ENCODE measurements around the gene RAPGEF6. TPM values are rescaled to one million over a fixed set of nuclear protein-coding genes. Genes with fewer than 3 reads are reported as not detected.
"Not testable (repeated sequence)": the region's sequence is repeated elsewhere in the genome, so short reads cannot be mapped to it uniquely, and the experiment has no call there.

RAPGEF6 gene
- polyA plus RNA-seq, 1 donor (not counting 4 experiments of a cell fraction or from before 2014, with no cell fraction given) = 8.7 TPM

- H3K9me1 ChIP-seq (ENCODE audit: control insufficient read depth, extremely low read depth, insufficient read depth, low read length) = no peaks in the 10 kb centered on the region
- no peak overlapping the region for H2AFZ ChIP-seq (ENCODE audit: control insufficient read depth, low read length)
- H3K4me1 ChIP-seq (ENCODE audit: control insufficient read depth, extremely low read depth, insufficient read depth, low read length) = no peaks in the 10 kb centered on the region
- TF ChIP-seq EZH2 (IDR thresholded peaks at IDR 0.05; ENCODE audit: low read length) = no peak
- no peak for TF ChIP-seq CTCF (optimal IDR thresholded peaks at IDR 0.05 in 1 of 3, IDR thresholded peaks at IDR 0.05 in 1 of 3, conservative IDR thresholded peaks at IDR 0.05 in 1 of 3; ENCODE audit: extremely low read depth in 1 of 3, insufficient read depth in 2 of 3, low read length in 3 of 3)
- H3K36me3 ChIP-seq (ENCODE audit: control insufficient read depth in 2 of 2, extremely low read depth in 1 of 2, insufficient read depth in 2 of 2, low read length in 2 of 2) = peaks cover 2 to 6% of the 10 kb centered on the region in 2 experiments
- no peak overlapping the region for H3K9ac ChIP-seq (ENCODE audit: control insufficient read depth, extremely low read depth, insufficient read depth, low read length)
- no peaks in the 10 kb centered on the region for H3K79me2 ChIP-seq (ENCODE audit: control insufficient read depth, insufficient read depth, low read length)
- H3K4me3 ChIP-seq (ENCODE audit: control insufficient read depth in 2 of 3, extremely low read depth in 1 of 3, insufficient read depth in 2 of 3, low read depth in 1 of 3, low read length in 3 of 3) = no peak overlapping the region
- no peak overlapping the region for H3K4me2 ChIP-seq (ENCODE audit: control insufficient read depth, extremely low read depth, insufficient read depth, low read depth, low read length)
- DNase-seq (ENCODE audit: low read depth, low spot score) (no peak), FAIRE-seq (no peak)
- H3K9me3 ChIP-seq (ENCODE audit: control insufficient read depth, low read depth, low read length) = no peaks in the 10 kb centered on the region
- H3K27me3 ChIP-seq (ENCODE audit: control insufficient read depth, extremely low read depth, insufficient read depth, low read length) = no peaks in the 10 kb centered on the region
- dilution Hi-C loops (cut with MboI; ENCODE audit: extremely low pct_ligation_motif_present, low sequenced_read_pairs) = no loop called here
- H3K27ac ChIP-seq (ENCODE audit: control insufficient read depth, insufficient read depth, low read length) = no peak overlapping the region
- H4K20me1 ChIP-seq (ENCODE audit: control insufficient read depth, extremely low read depth, insufficient read depth, low read length) = no peaks in the 10 kb centered on the region
These were observed 143.3 kb downstream of the RAPGEF6 start for GRCh38 chr5:131491749-131492148.

GRCh38 chr5:131488463-131488862 is 146.6 kb downstream of the RAPGEF6 start:
- dilution Hi-C loops (cut with MboI; ENCODE audit: extremely low pct_ligation_motif_present, low sequenced_read_pairs) = no loop called here
- no peaks in the 10 kb centered on the region for H3K9me1 ChIP-seq (ENCODE audit: control insufficient read depth, extremely low read depth, insufficient read depth, low read length)
- DNase-seq (ENCODE audit: low read depth, low spot score) (no peak), FAIRE-seq (no peak)
- H3K4me3 ChIP-seq (ENCODE audit: control insufficient read depth in 2 of 3, extremely low read depth in 1 of 3, insufficient read depth in 2 of 3, low read depth in 1 of 3, low read length in 3 of 3) = no peak overlapping the region
- no peaks in the 10 kb centered on the region for H3K27me3 ChIP-seq (ENCODE audit: control insufficient read depth, extremely low read depth, insufficient read depth, low read length)
- H3K9me3 ChIP-seq (ENCODE audit: control insufficient read depth, low read depth, low read length) = no peaks in the 10 kb centered on the region
- no peak overlapping the region for H3K9ac ChIP-seq (ENCODE audit: control insufficient read depth, extremely low read depth, insufficient read depth, low read length)
- no peaks in the 10 kb centered on the region for H3K4me1 ChIP-seq (ENCODE audit: control insufficient read depth, extremely low read depth, insufficient read depth, low read length)
- H3K36me3 ChIP-seq (ENCODE audit: control insufficient read depth in 2 of 2, extremely low read depth in 1 of 2, insufficient read depth in 2 of 2, low read length in 2 of 2) = peaks cover 2 to 3% of the 10 kb centered on the region in 2 experiments
- no peak overlapping the region for H3K4me2 ChIP-seq (ENCODE audit: control insufficient read depth, extremely low read depth, insufficient read depth, low read depth, low read length)
- H4K20me1 ChIP-seq (ENCODE audit: control insufficient read depth, extremely low read depth, insufficient read depth, low read length) = no peaks in the 10 kb centered on the region
- H3K79me2 ChIP-seq (ENCODE audit: control insufficient read depth, insufficient read depth, low read length) = no peaks in the 10 kb centered on the region
- no peak overlapping the region for H3K27ac ChIP-seq (ENCODE audit: control insufficient read depth, insufficient read depth, low read length)
- no peak overlapping the region for H2AFZ ChIP-seq (ENCODE audit: control insufficient read depth, low read length)
- no peak for TF ChIP-seq CTCF (optimal IDR thresholded peaks at IDR 0.05 in 1 of 3, IDR thresholded peaks at IDR 0.05 in 1 of 3, conservative IDR thresholded peaks at IDR 0.05 in 1 of 3; ENCODE audit: extremely low read depth in 1 of 3, insufficient read depth in 2 of 3, low read length in 3 of 3)
- TF ChIP-seq EZH2 (IDR thresholded peaks at IDR 0.05; ENCODE audit: low read length) = no peak

- H3K27me3 ChIP-seq (ENCODE audit: control insufficient read depth, extremely low read depth, insufficient read depth, low read length); FAIRE-seq; DNase-seq (ENCODE audit: low read depth, low spot score); H3K4me1 ChIP-seq (ENCODE audit: control insufficient read depth, extremely low read depth, insufficient read depth, low read length); H3K9me1 ChIP-seq (ENCODE audit: control insufficient read depth, extremely low read depth, insufficient read depth, low read length); H2AFZ ChIP-seq (ENCODE audit: control insufficient read depth, low read length); H3K79me2 ChIP-seq (ENCODE audit: control insufficient read depth, insufficient read depth, low read length); H3K9ac ChIP-seq (ENCODE audit: control insufficient read depth, extremely low read depth, insufficient read depth, low read length); dilution Hi-C loops (cut with MboI; ENCODE audit: extremely low pct_ligation_motif_present, low sequenced_read_pairs); H3K27ac ChIP-seq (ENCODE audit: control insufficient read depth, insufficient read depth, low read length); H3K4me2 ChIP-seq (ENCODE audit: control insufficient read depth, extremely low read depth, insufficient read depth, low read depth, low read length); H3K4me3 ChIP-seq (ENCODE audit: control insufficient read depth in 2 of 3, extremely low read depth in 1 of 3, insufficient read depth in 2 of 3, low read depth in 1 of 3, low read length in 3 of 3); H3K36me3 ChIP-seq (ENCODE audit: control insufficient read depth in 2 of 2, extremely low read depth in 1 of 2, insufficient read depth in 2 of 2, low read length in 2 of 2); H4K20me1 ChIP-seq (ENCODE audit: control insufficient read depth, extremely low read depth, insufficient read depth, low read length); H3K9me3 ChIP-seq (ENCODE audit: control insufficient read depth, low read depth, low read length): not testable (repeated sequence)
These were observed 147.7 kb downstream of the RAPGEF6 start for GRCh38 chr5:131487371-131487770.

Measured in keratinocyte (primary cell).